Measurements from ENCODE around the gene MDFIC.

GRCh38 chr7:114979803-114980507, 58.1 kb downstream of the MDFIC start:
- TF ChIP-seq CTCF (conservative IDR thresholded peaks at IDR 0.05) = no peak
- no peak for TF ChIP-seq ZFX (IDR thresholded peaks at IDR 0.05)
